NCI-H2227 (cell line): ENCODE data around the gene TNFRSF21.
"Not testable (repeated sequence)": the region's sequence is repeated elsewhere in the genome, so short reads cannot be mapped to it uniquely, and the experiment has no call there.

Source experiments
- DNase-seq: peaks from one replicate; lab custom pipeline; 2025; ENCODE audit not compliant: unreplicated experiment; lab: John Stamatoyannopoulos, UW

TNFRSF21 gene

GRCh38 chr6:47309291-47310130 lies at the start of gene TNFRSF21:
TNFRSF21 (minus strand) TSS chr6:47309905; CDS start chr6:47309511, 394 bp downstream.
- peak; percentile 87 for DNase-seq

DNA sequence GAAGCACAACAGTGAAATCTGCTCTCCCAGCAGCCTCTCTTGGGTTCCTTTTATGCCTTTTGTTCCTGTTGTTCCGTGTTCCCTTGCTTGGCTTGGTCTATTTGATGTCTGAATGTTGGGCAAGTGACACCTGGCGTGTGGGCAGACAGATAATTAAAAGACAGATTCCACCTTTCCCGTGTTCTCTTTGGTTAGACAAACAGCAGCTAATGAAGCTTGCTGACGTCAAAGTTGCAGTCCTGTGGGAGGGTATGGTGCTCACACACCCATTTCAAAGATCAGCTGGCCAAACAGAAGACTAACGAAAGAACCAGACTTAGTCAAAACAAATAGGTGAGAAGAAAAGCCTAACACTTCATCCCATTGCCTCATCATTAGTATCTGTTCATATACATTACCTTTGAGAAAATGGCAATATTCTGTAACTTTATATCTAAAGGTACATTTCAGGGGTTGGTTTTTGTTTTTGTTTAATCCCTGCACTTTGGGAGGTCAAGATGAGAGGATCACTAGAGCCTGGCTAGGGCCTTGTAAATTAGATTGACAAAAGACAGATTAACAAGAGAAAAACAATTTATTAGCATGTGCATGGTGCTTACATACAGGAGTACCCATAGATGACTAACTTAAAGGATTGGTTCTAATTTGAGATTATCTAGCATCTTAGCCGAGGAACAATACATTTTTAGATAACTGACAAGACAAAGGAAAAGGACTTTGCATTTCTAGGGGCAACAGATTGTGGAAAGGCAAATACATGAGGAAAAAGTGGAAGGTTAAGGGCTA lies 48.9 kb upstream of the TNFRSF21 start:
- DNase-seq, result no peak

GRCh38 chr6:47357827-47358226 lies 48.1 kb upstream of the TNFRSF21 start:
- DNase-seq, result no peak

DNA sequence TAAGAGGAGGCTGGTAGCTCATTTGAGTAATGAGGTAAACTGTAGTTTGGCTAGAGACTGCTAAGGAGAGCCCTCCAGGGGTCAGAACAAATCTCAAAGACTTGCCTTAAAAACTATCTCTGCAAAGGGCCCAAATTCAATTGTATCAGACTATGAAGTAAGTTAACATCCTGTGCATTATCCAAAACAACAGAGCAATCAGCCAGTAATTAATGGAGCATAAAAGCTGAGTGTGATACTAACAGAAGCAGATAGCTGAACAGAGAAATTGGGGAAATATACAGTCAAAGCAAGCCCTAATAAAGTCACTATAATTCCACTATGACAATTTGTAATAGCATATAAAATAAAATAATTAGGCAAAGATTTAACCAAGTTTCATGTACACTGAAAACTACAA lies 45.8 kb upstream of the TNFRSF21 start:
- DNase-seq, result no peak

- no peak for DNase-seq
Measured at GRCh38 chr6:47353871-47354270, 44.2 kb upstream of the TNFRSF21 start.

- no peak for DNase-seq
Measured at GRCh38 chr6:47352966-47353365, 43.3 kb upstream of the TNFRSF21 start.

DNA sequence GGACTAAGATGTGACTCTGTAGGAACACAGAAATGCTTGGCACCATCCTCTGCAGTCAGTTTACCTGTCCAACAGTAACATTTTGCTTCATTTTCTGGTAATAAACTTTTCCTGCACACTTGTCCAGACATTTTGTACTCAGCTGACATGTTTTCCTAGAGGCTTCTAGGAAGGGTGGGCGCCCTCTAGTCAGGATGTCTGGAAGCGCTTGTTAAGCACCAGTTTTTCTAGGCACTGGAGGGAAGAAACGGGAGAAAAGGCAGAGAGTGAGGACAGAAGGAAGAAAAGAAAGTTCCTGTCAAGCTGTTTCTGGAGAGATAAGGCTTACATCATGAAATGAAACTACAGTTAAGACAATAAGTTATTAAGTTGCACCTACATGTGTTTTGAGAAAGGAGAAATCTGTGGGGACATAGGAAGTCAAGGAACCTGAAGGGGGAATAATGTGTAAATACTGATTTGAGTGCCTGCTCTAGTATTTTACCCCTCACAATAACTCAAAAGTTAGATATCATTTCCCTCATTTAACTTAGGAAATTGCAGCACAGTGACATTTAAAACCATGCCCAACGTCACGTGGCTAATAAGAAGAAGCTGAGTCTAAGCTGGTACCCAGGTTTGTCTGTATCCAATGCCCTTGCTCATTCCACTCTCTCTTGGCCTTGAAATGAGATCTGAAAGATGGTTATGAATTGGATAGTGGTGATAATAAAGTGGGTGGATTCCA lies 42.7 kb upstream of the TNFRSF21 start:
- no peak for DNase-seq

DNA sequence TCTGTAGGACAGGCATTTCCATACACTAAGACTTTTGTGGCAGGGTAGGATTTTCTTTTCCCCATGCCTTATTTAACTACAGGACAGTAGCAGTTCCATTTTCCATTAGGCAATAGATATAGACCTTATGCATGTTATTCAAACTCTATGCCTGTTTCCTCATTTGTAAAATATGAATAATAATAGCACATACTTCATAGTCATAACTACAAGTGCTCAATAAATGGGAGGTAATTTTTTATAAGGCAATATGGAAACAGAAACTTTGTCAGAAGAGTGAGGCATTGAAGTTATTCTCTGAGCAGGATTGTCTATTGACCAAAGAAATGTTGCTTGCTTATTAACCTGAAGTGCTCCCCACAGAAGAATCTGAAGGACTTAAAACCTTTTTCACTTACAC lies 41.9 kb upstream of the TNFRSF21 start:
- no peak for DNase-seq

DNA sequence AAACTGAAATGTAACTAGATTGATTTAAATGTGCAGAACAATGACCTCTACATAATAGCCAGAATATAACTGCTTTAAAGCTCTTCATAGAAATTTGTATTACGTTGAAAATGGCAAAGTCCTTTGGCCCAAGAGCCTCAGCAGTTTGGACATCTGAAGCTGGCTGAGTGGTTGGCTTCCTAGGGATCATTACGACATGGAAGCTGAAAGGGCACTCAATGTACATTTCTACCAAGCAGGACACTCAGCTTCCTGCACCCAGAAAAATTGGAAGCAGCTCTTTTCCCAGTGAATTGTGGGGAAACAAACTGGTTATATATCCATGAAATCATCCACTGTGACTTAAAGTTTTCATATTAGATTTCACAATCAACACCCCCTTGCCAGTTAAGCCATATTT lies 40.2 kb upstream of the TNFRSF21 start:
- no peak for DNase-seq

DNA sequence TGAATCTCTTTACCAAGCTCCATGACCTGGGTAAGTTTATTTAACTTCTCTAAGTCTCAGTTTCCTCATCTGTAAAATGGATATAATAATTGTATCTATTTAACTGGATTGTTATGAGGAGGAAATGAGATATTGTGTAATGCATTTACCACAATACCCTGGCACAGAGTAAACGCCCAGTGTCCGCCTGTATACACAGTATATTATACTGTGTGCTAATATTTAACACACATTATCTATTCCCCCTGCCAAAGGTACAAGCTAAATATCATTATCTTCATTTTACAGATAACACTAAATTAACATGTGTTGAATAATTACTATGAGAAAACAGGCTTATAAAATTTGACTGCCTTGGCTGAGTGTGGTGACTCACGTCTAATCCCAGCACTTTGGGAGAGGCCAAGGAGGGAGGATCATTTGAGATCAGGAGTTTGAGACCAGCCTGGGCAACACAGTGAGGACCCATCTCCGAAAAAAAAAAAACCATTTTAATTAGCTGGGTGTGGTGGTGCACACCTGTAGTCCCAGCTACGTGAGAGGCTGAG lies 38.7 kb upstream of the TNFRSF21 start:
- DNase-seq, result no peak

GRCh38 chr6:47345761-47346160 lies 36.1 kb upstream of the TNFRSF21 start:
- no peak for DNase-seq

DNA sequence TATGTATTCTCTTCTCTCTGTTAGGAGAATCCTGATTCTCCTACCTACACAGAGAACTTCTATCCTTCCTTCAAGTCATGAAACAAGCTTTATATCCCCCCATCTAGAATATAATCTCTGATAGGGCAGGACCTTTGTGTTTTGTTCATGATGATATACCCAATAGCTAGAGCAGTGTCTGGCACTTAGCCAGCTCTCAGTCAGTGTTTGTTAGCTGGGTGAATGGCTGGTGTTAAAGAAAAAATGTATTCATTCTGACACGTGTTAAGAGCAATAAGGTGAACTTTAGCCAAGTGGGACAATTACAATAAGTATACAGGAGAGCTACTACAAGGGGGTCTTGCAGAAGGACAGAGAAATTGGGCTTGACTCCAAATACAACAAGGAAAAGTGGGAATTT lies 34.3 kb upstream of the TNFRSF21 start:
- peak; percentile 70 for DNase-seq

- DNase-seq, result no peak
Measured at GRCh38 chr6:47343600-47343999, 33.9 kb upstream of the TNFRSF21 start.

GRCh38 chr6:47342824-47343223 lies 33.1 kb upstream of the TNFRSF21 start:
- DNase-seq, result no peak

- no peak for DNase-seq
Measured at GRCh38 chr6:47337519-47337918, 27.8 kb upstream of the TNFRSF21 start.

- no peak for DNase-seq
Measured at GRCh38 chr6:47336334-47336733, 26.6 kb upstream of the TNFRSF21 start.

GRCh38 chr6:47335466-47335865 lies 25.8 kb upstream of the TNFRSF21 start:
- no peak for DNase-seq

DNA sequence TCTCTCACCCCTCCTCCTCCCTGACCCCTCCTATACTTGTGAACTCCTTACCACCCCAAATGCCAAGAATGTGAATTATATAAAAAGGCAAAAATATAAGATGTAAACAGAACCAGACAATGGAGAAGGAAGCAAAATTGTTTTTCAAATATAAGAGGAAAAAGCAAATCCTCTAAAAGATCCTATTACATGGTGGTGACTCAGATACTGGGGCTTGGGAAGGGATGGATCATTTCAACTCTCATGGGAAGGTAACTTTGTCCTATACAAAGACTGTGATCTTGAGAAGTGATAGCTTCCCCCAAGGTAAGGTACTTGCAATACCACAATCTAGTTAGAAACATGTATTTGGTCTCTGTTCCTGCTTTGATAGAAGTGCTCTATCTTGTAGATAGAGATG lies 24.6 kb upstream of the TNFRSF21 start:
- no peak for DNase-seq

GRCh38 chr6:47328606-47329005 lies 18.9 kb upstream of the TNFRSF21 start:
- DNase-seq, result not testable (repeated sequence)

DNA sequence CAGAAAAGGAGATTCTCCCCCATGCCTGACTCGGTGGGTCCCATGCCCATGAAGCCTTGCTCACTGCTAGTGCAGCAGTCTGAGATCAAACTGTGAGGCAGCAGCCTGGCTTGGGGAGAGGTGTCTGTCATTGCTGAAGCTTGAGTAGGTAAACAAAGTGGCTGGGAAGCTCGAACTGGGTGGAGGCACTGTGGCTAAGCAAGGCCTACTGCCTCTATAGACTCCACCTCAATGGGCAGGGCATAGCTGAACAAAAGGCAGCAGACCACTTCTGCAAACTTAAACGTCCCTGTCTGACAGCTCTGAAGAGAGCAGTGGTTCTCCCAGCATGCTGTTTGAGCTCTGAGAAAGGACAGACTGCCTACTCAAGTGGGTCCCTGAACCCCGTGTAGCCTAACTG lies 18.4 kb upstream of the TNFRSF21 start:
- DNase-seq, result not testable (repeated sequence)

DNA sequence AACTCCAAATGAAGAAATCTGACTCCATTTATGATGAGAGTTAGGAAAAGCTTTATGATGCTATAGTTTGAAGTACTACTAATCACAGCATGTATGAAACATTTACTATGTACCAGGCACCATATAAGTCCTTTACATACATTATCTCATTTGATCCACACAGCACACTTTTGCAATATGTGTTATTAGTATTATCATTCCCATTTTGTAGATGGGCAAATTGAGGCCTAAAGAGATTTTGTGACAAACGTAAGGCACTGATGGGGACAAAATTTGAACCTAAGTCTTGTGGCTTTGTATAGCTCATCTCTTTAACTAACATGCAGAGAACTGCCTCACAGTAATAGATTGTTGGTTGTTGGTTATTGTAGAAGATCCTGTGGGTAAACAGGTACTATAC lies 14.2 kb upstream of the TNFRSF21 start:
- no peak for DNase-seq
